HepG2 (cell line): ENCODE results near the gene PAK2. TPM values are rescaled to one million over a fixed set of nuclear protein-coding genes. Genes with fewer than 3 reads are reported as not detected.
A peak's percentile ranks its signal among the peaks of the same experiment; 100 is the strongest.

ENCODE experiments used
- ATRX ChIP-seq: sonication (generic); formaldehyde crosslinking; IDR thresholded peaks from 2 replicates; pipeline ENCODE4 v1.4.0; 2020; ENCODE audit warnings: missing genetic modification reagents, borderline replicate concordance
- FOXA1 ChIP-seq, 2 experiments: fragments of 450-650 bp in 1 of 2; sonication (generic) in 1 of 2; formaldehyde crosslinking in 1 of 2; IDR thresholded peaks; 2 replicates each; pipeline versions ENCODE4 v1.4.0 to v1.6.1; 2016 to 2020; ENCODE audit warnings: missing genetic modification reagents in 1 of 2
- GATA4 ChIP-seq: sonication (generic); IDR thresholded peaks from 2 replicates; pipeline ENCODE4 v1.6.1; 2016; ENCODE audit warnings: antibody characterized with exemption, low read depth, borderline replicate concordance
- GPN1 ChIP-seq: sonication (generic); formaldehyde crosslinking; IDR thresholded peaks from 2 replicates; pipeline ENCODE4 v1.5.1; 2020; ENCODE audit warnings: missing genetic modification reagents, borderline replicate concordance
- KAT7 ChIP-seq: IDR thresholded peaks from 2 replicates; pipeline ENCODE4 v1.6.1; 2018; ENCODE audit warnings: borderline replicate concordance, missing compliant biosample characterization
- KDM2A ChIP-seq: sonication (generic); formaldehyde crosslinking; IDR thresholded peaks from 2 replicates; pipeline ENCODE4 v1.4.0; 2020; ENCODE audit warnings: low read depth, missing genetic modification reagents, borderline replicate concordance
- KDM5B ChIP-seq: sonication (generic); formaldehyde crosslinking; IDR thresholded peaks from 2 replicates; pipeline ENCODE4 v1.4.0; 2020; ENCODE audit warnings: missing genetic modification reagents, mild to moderate bottlenecking, borderline replicate concordance
- NFYB ChIP-seq: sonication (generic); formaldehyde crosslinking; IDR thresholded peaks from 2 replicates; pipeline ENCODE4 v1.4.0; 2020; ENCODE audit warnings: missing genetic modification reagents
- NR2C2 ChIP-seq: sonication (generic); formaldehyde crosslinking; IDR thresholded peaks from 2 replicates; pipeline ENCODE4 v1.4.0; 2020; ENCODE audit warnings: missing genetic modification reagents, mild to moderate bottlenecking, moderate library complexity, borderline replicate concordance
- RELA ChIP-seq: sonication (generic); formaldehyde crosslinking; IDR thresholded peaks from 2 replicates; pipeline ENCODE4 v1.4.0; 2020; ENCODE audit warnings: missing genetic modification reagents
- SMARCC2 ChIP-seq: fragments of 450-650 bp; IDR thresholded peaks from 2 replicates; pipeline ENCODE4 v1.6.1; 2017; ENCODE audit warnings: antibody characterized with exemption, mild to moderate bottlenecking
- TIGD3 ChIP-seq: sonication (generic); formaldehyde crosslinking; IDR thresholded peaks from 2 replicates; pipeline ENCODE4 v1.5.1; 2020; ENCODE audit warnings: mild to moderate bottlenecking, missing genetic modification reagents, borderline replicate concordance
- YEATS2 ChIP-seq: sonication (generic); formaldehyde crosslinking; IDR thresholded peaks from 2 replicates; pipeline ENCODE4 v1.4.0; 2020; ENCODE audit warnings: missing genetic modification reagents, borderline replicate concordance
- ZBTB38 ChIP-seq: sonication (generic); formaldehyde crosslinking; IDR thresholded peaks from 2 replicates; pipeline ENCODE4 v1.5.1; 2020; ENCODE audit warnings: mild to moderate bottlenecking, missing genetic modification reagents
- ZEB1 ChIP-seq: IDR thresholded peaks from 2 replicates; pipeline ENCODE4 v1.6.1; 2012; ENCODE audit warnings: mild to moderate bottlenecking, low read depth, inconsistent platforms; ENCODE audit not compliant: insufficient replicate concordance
- ZKSCAN5 ChIP-seq: sonication (generic); formaldehyde crosslinking; IDR thresholded peaks from 2 replicates; pipeline ENCODE4 v1.5.1; 2020; ENCODE audit warnings: mild to moderate bottlenecking, missing genetic modification reagents
- ZMYM3 ChIP-seq: sonication (generic); formaldehyde crosslinking; IDR thresholded peaks from 2 replicates; pipeline ENCODE4 v1.5.1; 2020; ENCODE audit warnings: mild to moderate bottlenecking, missing genetic modification reagents
- ZNF256 ChIP-seq: sonication (generic); formaldehyde crosslinking; conservative IDR thresholded peaks from 2 replicates; pipeline ENCODE4 v1.4.0; 2020; ENCODE audit warnings: missing genetic modification reagents
- ZNF547 ChIP-seq: sonication (generic); formaldehyde crosslinking; IDR thresholded peaks from 2 replicates; pipeline ENCODE4 v1.5.1; 2020; ENCODE audit warnings: mild to moderate bottlenecking, missing genetic modification reagents
- ZNF777 ChIP-seq: sonication (generic); formaldehyde crosslinking; IDR thresholded peaks from 2 replicates; pipeline ENCODE4 v1.4.0; 2020; ENCODE audit warnings: missing genetic modification reagents
- polyA plus RNA-seq, 8 experiments: library from polyadenylated mRNA; depleted of rRNA in 3 of 8; stranded (reverse) in 7 of 8; unstranded in 1 of 8; fragments of >200 nt; fragmentation: Illumina TruSeq in 4 of 8; extraction: Trizol in 4 of 8; gene quantifications; 2 replicates each; pipeline versions ENCODE4 v1.2.1 to v1.2.3, GENCODE V29; 2011 to 2016; ENCODE audit warnings: low read depth in 4 of 8, missing spikeins in 1 of 8, mixed read lengths in 1 of 8; ENCODE audit not compliant: insufficient read depth in 1 of 8
- total RNA-seq, 5 experiments: library from RNA; depleted of rRNA; stranded (reverse); fragments of >200 nt; fragmentation: Illumina TruSeq; extraction: Trizol; gene quantifications; 2 replicates each; pipeline ENCODE4 v1.2.3, GENCODE V29; 2016; ENCODE audit warnings: low read depth in 1 of 5
- TF ChIP-seq, protein P1 (sequence below): sonication (generic); formaldehyde crosslinking; IDR thresholded peaks from 2 replicates; pipeline ENCODE4 v1.8.1; 2023; ENCODE audit warnings: mild to moderate bottlenecking, moderate library complexity, missing genetic modification reagents
- TF ChIP-seq, protein P2 (sequence below): IDR thresholded peaks from 2 replicates; pipeline ENCODE4 v1.6.1; 2016; ENCODE audit warnings: missing genetic modification reagents, missing compliant biosample characterization
- TF ChIP-seq, protein P3 (sequence below): sonication (generic); formaldehyde crosslinking; IDR thresholded peaks from 2 replicates; pipeline ENCODE4 v1.8.0; 2022; ENCODE audit warnings: mild to moderate bottlenecking, missing genetic modification reagents
- TF ChIP-seq, protein P4 (sequence below): sonication (generic); formaldehyde crosslinking; IDR thresholded peaks from 2 replicates; pipeline ENCODE4 v1.5.0; 2020; ENCODE audit warnings: mild to moderate bottlenecking, missing genetic modification reagents, borderline replicate concordance

The PAK2 gene
- total and polyA plus RNA-seq, 2 of the 13 experiments (the other 11 are each of a cell fraction or from before 2014, with no cell fraction given), result 23.0 to 24.7 TPM

DNA sequence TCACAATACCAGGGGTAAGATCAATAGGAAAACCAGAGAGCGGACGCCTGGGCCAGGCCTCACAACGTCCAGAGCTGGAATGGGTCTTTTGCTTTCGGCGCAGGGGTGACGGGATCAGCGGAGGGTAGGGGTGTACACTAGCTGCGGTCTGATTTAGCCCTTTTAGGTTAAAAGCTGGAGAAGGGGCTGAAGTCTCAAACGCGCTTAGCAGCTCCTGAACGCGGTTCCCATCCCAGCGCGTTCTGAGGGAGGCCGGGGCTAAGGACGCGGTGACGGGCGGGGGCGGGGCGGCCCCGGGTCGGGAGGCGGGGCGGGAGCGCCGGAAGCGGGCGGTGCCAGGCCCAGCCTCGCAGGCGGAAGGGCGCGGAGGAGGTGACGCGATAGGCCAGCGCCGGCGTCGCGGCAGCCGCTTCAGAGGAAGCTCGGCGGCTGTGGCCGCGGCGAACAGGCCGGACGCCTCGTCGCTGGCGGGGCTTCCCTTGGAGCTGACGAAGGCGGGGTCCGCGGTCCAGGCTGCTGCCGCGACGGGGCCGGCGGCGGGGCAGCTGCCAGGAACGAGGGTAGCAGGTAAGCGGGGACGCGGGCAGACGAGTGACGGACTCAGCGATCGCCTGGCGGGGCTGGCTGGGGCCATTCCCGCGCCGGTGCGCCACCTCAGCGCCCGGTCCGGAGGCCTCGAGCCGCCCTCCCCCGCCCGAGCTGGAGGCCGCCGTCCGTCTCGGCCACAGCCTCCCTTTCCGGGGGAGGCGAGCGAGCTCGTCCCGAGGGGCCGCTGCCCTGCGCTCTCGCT, 128.0 kb downstream of the PAK2 start, which contains the start of gene SENP5 (continued):
- TF ChIP-seq, protein P1, sequence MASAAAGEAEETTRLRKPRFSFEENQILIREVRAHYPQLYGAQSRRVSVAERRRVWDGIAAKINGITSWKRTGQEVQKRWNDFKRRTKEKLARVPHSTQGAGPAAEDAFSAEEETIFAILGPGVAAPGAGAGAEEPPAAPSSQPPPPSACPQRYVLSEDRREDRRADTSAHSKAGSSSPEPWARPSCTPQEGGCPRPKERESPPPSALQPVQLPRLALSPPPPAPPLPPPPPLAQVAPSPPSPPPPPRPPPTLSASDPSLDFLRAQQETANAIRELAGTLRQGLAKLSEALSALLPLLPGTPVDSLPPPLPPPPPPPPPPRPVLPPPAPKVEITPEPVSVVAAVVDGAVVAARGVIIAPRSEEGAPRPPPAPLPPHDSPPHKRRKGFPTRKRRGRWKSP (CRISPR knock-in tag), result peak; percentile 28; the same call in 1 of the 2 replicates
- TF ChIP-seq ZNF547 (CRISPR knock-in tag) (peak; percentile 55), KDM5B (peak; percentile 93), FOXA1 (IDR thresholded peaks at IDR 0.05) (no peak), FOXA1 (CRISPR knock-in tag; IDR thresholded peaks at IDR 0.05) (no peak), YEATS2 (CRISPR knock-in tag) (no peak; the same call in 1 of the 2 replicates), RELA (CRISPR knock-in tag) (no peak; the same call in 1 of the 2 replicates), NFYB (CRISPR knock-in tag) (peak; percentile 20; the same call in 1 of the 2 replicates), ZKSCAN5 (CRISPR knock-in tag) (no peak), SMARCC2 (no peak), TIGD3 (CRISPR knock-in tag) (no peak), ZEB1 (no peak), ZNF777 (peak; percentile 60; the same call in 1 of the 2 replicates), NR2C2 (CRISPR knock-in tag) (peak; percentile 83), ATRX (CRISPR knock-in tag) (no peak), KDM2A (CRISPR knock-in tag) (peak; percentile 72), ZNF256 (CRISPR knock-in tag) (no peak), GPN1 (CRISPR knock-in tag) (no peak), ZBTB38 (CRISPR knock-in tag) (peak; percentile 3; the same call in 1 of the 2 replicates), GATA4 (peak; percentile 73), KAT7 (CRISPR knock-in tag) (peak; percentile 62; the same call in 1 of the 2 replicates), ZMYM3 (CRISPR knock-in tag) (no peak)
- TF ChIP-seq, protein P2, sequence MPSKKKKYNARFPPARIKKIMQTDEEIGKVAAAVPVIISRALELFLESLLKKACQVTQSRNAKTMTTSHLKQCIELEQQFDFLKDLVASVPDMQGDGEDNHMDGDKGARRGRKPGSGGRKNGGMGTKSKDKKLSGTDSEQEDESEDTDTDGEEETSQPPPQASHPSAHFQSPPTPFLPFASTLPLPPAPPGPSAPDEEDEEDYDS, result no peak
- TF ChIP-seq, protein P3, sequence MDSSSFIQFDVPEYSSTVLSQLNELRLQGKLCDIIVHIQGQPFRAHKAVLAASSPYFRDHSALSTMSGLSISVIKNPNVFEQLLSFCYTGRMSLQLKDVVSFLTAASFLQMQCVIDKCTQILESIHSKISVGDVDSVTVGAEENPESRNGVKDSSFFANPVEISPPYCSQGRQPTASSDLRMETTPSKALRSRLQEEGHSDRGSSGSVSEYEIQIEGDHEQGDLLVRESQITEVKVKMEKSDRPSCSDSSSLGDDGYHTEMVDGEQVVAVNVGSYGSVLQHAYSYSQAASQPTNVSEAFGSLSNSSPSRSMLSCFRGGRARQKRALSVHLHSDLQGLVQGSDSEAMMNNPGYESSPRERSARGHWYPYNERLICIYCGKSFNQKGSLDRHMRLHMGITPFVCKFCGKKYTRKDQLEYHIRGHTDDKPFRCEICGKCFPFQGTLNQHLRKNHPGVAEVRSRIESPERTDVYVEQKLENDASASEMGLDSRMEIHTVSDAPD, result no peak
- TF ChIP-seq, protein P4, sequence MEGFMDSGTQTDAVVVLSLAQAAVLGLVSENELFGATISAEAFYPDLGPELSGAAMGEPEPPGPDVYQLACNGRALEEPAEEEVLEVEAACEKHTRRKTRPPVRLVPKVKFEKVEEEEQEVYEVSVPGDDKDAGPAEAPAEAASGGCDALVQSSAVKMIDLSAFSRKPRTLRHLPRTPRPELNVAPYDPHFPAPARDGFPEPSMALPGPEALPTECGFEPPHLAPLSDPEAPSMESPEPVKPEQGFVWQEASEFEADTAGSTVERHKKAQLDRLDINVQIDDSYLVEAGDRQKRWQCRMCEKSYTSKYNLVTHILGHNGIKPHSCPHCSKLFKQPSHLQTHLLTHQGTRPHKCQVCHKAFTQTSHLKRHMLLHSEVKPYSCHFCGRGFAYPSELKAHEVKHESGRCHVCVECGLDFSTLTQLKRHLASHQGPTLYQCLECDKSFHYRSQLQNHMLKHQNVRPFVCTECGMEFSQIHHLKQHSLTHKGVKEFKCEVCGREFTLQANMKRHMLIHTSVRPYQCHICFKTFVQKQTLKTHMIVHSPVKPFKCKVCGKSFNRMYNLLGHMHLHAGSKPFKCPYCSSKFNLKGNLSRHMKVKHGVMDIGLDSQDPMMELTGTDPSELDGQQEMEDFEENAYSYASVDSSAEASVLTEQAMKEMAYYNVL, result peak; percentile 44; the same call in 1 of the 2 replicates
